Osteocyte (in vitro differentiated cells): Measurements from ENCODE around the gene JAZF1. TPM values are rescaled to one million over a fixed set of nuclear protein-coding genes. Genes with fewer than 3 reads are reported as not detected.

Source experiments
- DNase-seq: peaks from one replicate; pipeline ENCODE4 v3.0.0; 2021; ENCODE audit warnings: mixed read lengths; ENCODE audit not compliant: unreplicated experiment; ENCODE audit errors: extremely low spot score
- H3K27ac Mint-ChIP-seq: one replicate; pipeline ENCODE4 v1.8.0; 2021; ENCODE audit warnings: mild to moderate bottlenecking, mixed read lengths; ENCODE audit not compliant: unreplicated experiment
- H3K27me3 Mint-ChIP-seq: one replicate; pipeline ENCODE4 v1.8.0; 2021; ENCODE audit warnings: mixed read lengths; ENCODE audit not compliant: unreplicated experiment
- H3K36me3 Mint-ChIP-seq: one replicate; pipeline ENCODE4 v1.8.0; 2021; ENCODE audit warnings: mixed read lengths; ENCODE audit not compliant: unreplicated experiment
- H3K4me1 Mint-ChIP-seq: one replicate; pipeline ENCODE4 v1.8.0; 2021; ENCODE audit warnings: mixed read lengths; ENCODE audit not compliant: unreplicated experiment
- H3K4me3 Mint-ChIP-seq: one replicate; pipeline ENCODE4 v1.8.0; 2021; ENCODE audit warnings: mild to moderate bottlenecking, moderate library complexity, mixed read lengths; ENCODE audit not compliant: unreplicated experiment
- H3K9me3 Mint-ChIP-seq: one replicate; pipeline ENCODE4 v1.8.0; 2021; ENCODE audit warnings: mixed read lengths; ENCODE audit not compliant: unreplicated experiment
- CTCF ChIP-seq: fragments of 200-600 bp; sonication (generic); IDR thresholded peaks from 2 replicates; pipeline ENCODE4 v1.5.0; 2021; ENCODE audit warnings: antibody characterized with exemption, mild to moderate bottlenecking, moderate library complexity
- total RNA-seq: library from RNA; stranded (reverse); gene quantifications from 2 replicates; pipeline ENCODE4 v1.2.1, GENCODE V29; 2021

JAZF1 gene
- total RNA-seq, 1 donor from 2014 or later, result 19.8 TPM

- no peak overlapping the region for H3K27ac Mint-ChIP-seq
- no peak for TF ChIP-seq CTCF
- H3K36me3 Mint-ChIP-seq, result peaks cover 2% of the 10 kb centered on the region
- H3K27me3 Mint-ChIP-seq, result no peaks in the 10 kb centered on the region
- H3K4me3 Mint-ChIP-seq, result no peak overlapping the region
- H3K4me1 Mint-ChIP-seq, result peaks cover 40% of the 10 kb centered on the region
- no peaks in the 10 kb centered on the region for H3K9me3 Mint-ChIP-seq
- no peak for DNase-seq
Measured at GRCh38 chr7:28168393-28169158, 12.0 kb downstream of the JAZF1 start.

- peak overlapping the region; percentile 94 for H3K27ac Mint-ChIP-seq
- no peak for DNase-seq
- peaks cover 40% of the 10 kb centered on the region for H3K4me1 Mint-ChIP-seq
- H3K9me3 Mint-ChIP-seq, result no peaks in the 10 kb centered on the region
- peak overlapping the region; percentile 57 for H3K4me3 Mint-ChIP-seq
- peaks cover 2% of the 10 kb centered on the region for H3K36me3 Mint-ChIP-seq
- no peaks in the 10 kb centered on the region for H3K27me3 Mint-ChIP-seq
- no peak for TF ChIP-seq CTCF
Measured at GRCh38 chr7:28166982-28167715, 13.4 kb downstream of the JAZF1 start.

- TF ChIP-seq CTCF, result no peak
- H3K36me3 Mint-ChIP-seq, result peaks cover 2% of the 10 kb centered on the region
- peak overlapping the region; percentile 57 for H3K4me3 Mint-ChIP-seq
- no peaks in the 10 kb centered on the region for H3K9me3 Mint-ChIP-seq
- H3K27me3 Mint-ChIP-seq, result no peaks in the 10 kb centered on the region
- H3K4me1 Mint-ChIP-seq, result peaks cover 37% of the 10 kb centered on the region
- H3K27ac Mint-ChIP-seq, result peak overlapping the region; percentile 94
- no peak for DNase-seq
Measured at GRCh38 chr7:28165961-28166955, 14.3 kb downstream of the JAZF1 start.

GRCh38 chr7:28165261-28165660 lies 15.3 kb downstream of the JAZF1 start:
- Mint-ChIP-seq H3K4me1 (peaks cover 44% of the 10 kb centered on the region), H3K27ac (peak overlapping the region; percentile 94), H3K4me3 (no peak overlapping the region), H3K36me3 (no peaks in the 10 kb centered on the region), H3K9me3 (no peaks in the 10 kb centered on the region), H3K27me3 (no peaks in the 10 kb centered on the region)
- TF ChIP-seq CTCF, result no peak
- no peak for DNase-seq
